Naive B cell (primary cell): Measurements from ENCODE around the gene LCP1. TPM values are rescaled to one million over a fixed set of nuclear protein-coding genes. Genes with fewer than 3 reads are reported as not detected.

Experiments
- ATAC-seq, 2 donors: fragments of 150-1000 bp; cut with Tn5 transposase; 2 replicates each; pipeline ENCODE4 v1.10.0; 2021; ENCODE audit warnings: low read depth in 2 of 2, mild to moderate bottlenecking in 2 of 2, moderate library complexity in 2 of 2
- DNase-seq: peaks from one replicate; pipeline ENCODE4 v3.0.0; 2022
- H3K27ac Mint-ChIP-seq, 6 donors: one replicate each; pipeline ENCODE4 v1.8.0; 2020 to 2022; ENCODE audit warnings: mild to moderate bottlenecking in 6 of 6, mixed read lengths in 6 of 6, moderate library complexity in 5 of 6, inconsistent platforms in 2 of 6
- H3K27me3 Mint-ChIP-seq, 3 donors: one replicate each; pipeline ENCODE4 v1.8.0; 2021 to 2022; ENCODE audit warnings: mixed read lengths in 3 of 3, mild to moderate bottlenecking in 1 of 3
- H3K36me3 Mint-ChIP-seq, 2 donors: one replicate each; pipeline ENCODE4 v1.8.0; 2020 to 2022; ENCODE audit warnings: mixed read lengths in 2 of 2, inconsistent platforms in 1 of 2, mild to moderate bottlenecking in 1 of 2
- H3K4me1 Mint-ChIP-seq, 3 donors: one replicate each; pipeline ENCODE4 v1.8.0; 2020 to 2022; ENCODE audit warnings: mixed read lengths in 3 of 3, inconsistent platforms in 1 of 3, mild to moderate bottlenecking in 1 of 3, moderate library complexity in 1 of 3
- H3K4me3 Mint-ChIP-seq, 8 donors: one replicate each; pipeline ENCODE4 v1.8.0; 2020 to 2022; ENCODE audit warnings: mild to moderate bottlenecking in 8 of 8, mixed read lengths in 8 of 8, moderate library complexity in 8 of 8, inconsistent platforms in 2 of 8
- H3K9me3 Mint-ChIP-seq, 7 donors: one replicate each; pipeline ENCODE4 v1.8.0; 2020 to 2022; ENCODE audit warnings: mixed read lengths in 7 of 7, mild to moderate bottlenecking in 5 of 7, inconsistent platforms in 2 of 7, moderate library complexity in 1 of 7
- polyA plus RNA-seq, 6 donors: library from polyadenylated mRNA; unstranded; fragments of 300-500 nt; fragmentation: Illumina TruSeq; gene quantifications; one replicate each; pipeline ENCODE4 v1.2.3, GENCODE V29; 2021; ENCODE audit warnings: low read depth in 6 of 6

The LCP1 gene
- polyA plus RNA-seq, 6 donors from 2014 or later: 701 to 1,116 (median 814) TPM

- H3K4me3 Mint-ChIP-seq: no peak overlapping the region
- DNase-seq: no peak
- H3K27me3 Mint-ChIP-seq: no peaks in the 10 kb centered on the region
- no peak for ATAC-seq
- H3K4me1 Mint-ChIP-seq: peaks cover 20 to 33% (median 21%) of the 10 kb centered on the region in 3 donors
- H3K9me3 Mint-ChIP-seq: no peaks in the 10 kb centered on the region
- H3K36me3 Mint-ChIP-seq: no peaks in the 10 kb centered on the region
- H3K27ac Mint-ChIP-seq: no peak overlapping the region
These were observed 16.8 kb upstream of the LCP1 start for GRCh38 chr13:46198696-46199193.

GRCh38 chr13:46197299-46198048 lies 15.5 kb upstream of the LCP1 start:
- Mint-ChIP-seq H3K4me1 (peaks cover 15 to 29% (median 21%) of the 10 kb centered on the region in 3 donors), H3K27me3 (no peaks in the 10 kb centered on the region), H3K4me3 (no peak overlapping the region), H3K36me3 (no peaks in the 10 kb centered on the region), H3K9me3 (no peaks in the 10 kb centered on the region), H3K27ac (no peak overlapping the region)
- DNase-seq (no peak), ATAC-seq (no peak)

- Mint-ChIP-seq H3K9me3 (no peaks in the 10 kb centered on the region), H3K27me3 (no peaks in the 10 kb centered on the region), H3K4me3 (no peak overlapping the region), H3K4me1 (peaks cover 6 to 9% (median 7%) of the 10 kb centered on the region in 3 donors), H3K27ac (no peak overlapping the region), H3K36me3 (no peaks in the 10 kb centered on the region)
- ATAC-seq (no peak), DNase-seq (no peak)
These were observed 13.0 kb upstream of the LCP1 start for GRCh38 chr13:46195016-46195415.

GRCh38 chr13:46192412-46192811 lies 10.4 kb upstream of the LCP1 start:
- no peak for DNase-seq
- Mint-ChIP-seq H3K9me3 (no peaks in the 10 kb centered on the region), H3K36me3 (no peaks in the 10 kb centered on the region), H3K4me3 (no peak overlapping the region), H3K27ac (no peak overlapping the region), H3K4me1 (peaks cover 0 to 3% (median 0%) of the 10 kb centered on the region in 3 donors), H3K27me3 (no peaks in the 10 kb centered on the region)
- no peak for ATAC-seq

- no peak for ATAC-seq
- Mint-ChIP-seq H3K27me3 (no peaks in the 10 kb centered on the region), H3K36me3 (no peaks in the 10 kb centered on the region)
These were observed 3.7 kb upstream of the LCP1 start for GRCh38 chr13:46185634-46186033.

DNA sequence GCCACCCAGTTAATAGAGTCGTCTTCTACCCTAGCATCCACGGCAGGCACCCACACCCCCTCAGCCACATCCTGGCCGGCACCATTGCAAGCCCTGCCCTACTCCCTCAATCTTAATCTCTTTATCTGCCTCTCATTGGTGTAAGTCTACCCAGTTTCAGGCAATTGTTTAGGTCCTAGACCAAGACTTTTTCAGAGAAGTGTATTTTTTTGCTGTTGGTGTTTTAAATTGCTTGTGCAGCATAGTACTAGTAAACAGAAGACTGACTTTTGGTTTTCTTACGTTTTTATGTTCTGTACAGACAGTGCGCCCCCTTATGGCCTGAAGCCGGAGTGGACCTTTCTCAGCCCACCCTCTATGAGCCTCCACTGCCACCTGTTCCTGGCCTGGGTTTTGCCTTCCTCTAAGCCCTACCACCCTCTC lies 2.3 kb upstream of the LCP1 start:
- Mint-ChIP-seq H3K27ac (peak overlapping the region; percentile 79 to 99 (median 98)), H3K4me3 (peak overlapping the region; percentile 86 to 99 (median 97)), H3K9me3 (no peaks in the 10 kb centered on the region), H3K4me1 (peaks cover 43 to 49% (median 44%) of the 10 kb centered on the region in 3 donors), H3K36me3 (no peaks in the 10 kb centered on the region), H3K27me3 (no peaks in the 10 kb centered on the region)
- DNase-seq: peak; percentile 79
- ATAC-seq: peak; percentile 51 to 52

More at GRCh38 chr13:46185634-46186033, 3.7 kb upstream of the LCP1 start:
- Mint-ChIP-seq H3K9me3 (no peaks in the 10 kb centered on the region), H3K4me1 (peaks cover 33 to 36% (median 33%) of the 10 kb centered on the region in 3 donors), H3K4me3 (no peak overlapping the region), H3K27ac (peak overlapping the region in 2 of 6 donors; percentile 32 to 90)
- DNase-seq: no peak

DNA sequence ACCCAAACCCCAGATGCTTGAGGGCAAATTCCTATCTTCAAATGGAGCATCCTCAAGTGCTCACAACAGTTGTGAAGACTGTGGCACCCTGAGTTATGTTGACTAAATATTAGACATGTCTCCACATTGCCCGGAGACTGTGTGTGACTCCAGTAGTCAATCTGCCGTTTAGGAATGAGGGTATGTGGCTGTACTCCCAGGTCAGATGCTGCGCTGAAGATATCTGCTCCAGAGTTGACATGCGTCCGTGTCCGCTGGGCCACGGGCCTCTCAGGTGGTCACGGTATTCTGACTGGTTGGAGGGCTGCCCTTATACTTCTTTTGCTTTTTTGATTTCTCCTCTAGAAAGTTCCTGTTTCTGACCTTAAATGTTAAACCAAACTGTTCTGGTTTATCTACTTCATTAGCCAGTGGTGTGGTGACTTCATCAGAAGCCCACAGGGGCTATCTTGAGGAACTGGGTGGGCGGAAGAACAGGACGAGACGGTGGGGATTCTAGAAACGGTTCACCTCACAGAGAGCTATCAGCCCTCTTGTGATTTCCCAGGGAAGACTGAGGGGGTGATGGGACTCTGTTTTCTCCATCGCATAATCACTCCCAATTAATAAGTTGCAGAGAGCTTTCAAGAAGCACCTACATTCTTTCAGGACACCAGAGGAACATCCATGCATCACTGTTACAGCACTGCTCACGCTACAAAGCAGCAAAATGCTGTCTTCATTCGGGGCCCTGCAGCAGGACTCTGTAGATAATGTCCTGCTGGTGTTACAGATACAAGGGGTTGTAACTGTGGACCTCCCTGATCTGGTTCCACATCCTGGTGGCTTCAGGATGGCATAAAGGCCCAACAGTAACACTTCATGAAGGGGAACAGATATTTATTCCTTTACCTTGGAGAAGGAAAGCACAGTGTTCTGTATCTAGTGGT lies 1.3 kb upstream of the LCP1 start:
- ATAC-seq (no peak), DNase-seq (no peak)
- peaks cover 0 to 1% of the 10 kb centered on the region in 2 donors for H3K36me3 Mint-ChIP-seq
- no peaks in the 10 kb centered on the region for H3K9me3 Mint-ChIP-seq
- peaks cover 48 to 51% (median 49%) of the 10 kb centered on the region in 3 donors for H3K4me1 Mint-ChIP-seq
- no peaks in the 10 kb centered on the region for H3K27me3 Mint-ChIP-seq
- H3K27ac Mint-ChIP-seq: peak overlapping the region; percentile 79 to 99 (median 98)
- H3K4me3 Mint-ChIP-seq: peak overlapping the region; percentile 86 to 99 (median 97)

DNA sequence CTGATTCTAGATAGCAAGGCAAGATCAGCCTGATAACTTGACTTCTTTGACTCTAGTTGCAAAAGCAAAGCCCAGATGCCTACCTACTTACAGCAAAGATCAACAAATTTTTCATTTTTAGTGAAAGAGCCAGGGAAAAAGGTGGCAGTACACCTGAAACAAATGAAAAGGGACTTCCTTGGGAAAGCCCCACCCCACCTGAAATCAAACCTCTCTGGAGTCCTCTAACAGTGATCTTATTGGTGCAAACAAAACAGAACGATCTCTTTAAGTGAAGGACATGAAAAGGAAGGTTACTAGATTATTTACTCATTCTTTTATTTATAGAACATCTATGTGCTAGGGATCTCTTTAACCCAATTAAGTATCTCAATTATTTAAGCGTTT lies 507 bp upstream of the LCP1 start:
- Mint-ChIP-seq H3K4me1 (peaks cover 56 to 59% (median 57%) of the 10 kb centered on the region in 3 donors), H3K27me3 (no peaks in the 10 kb centered on the region), H3K27ac (peak overlapping the region; percentile 79 to 99 (median 98)), H3K36me3 (peaks cover 0 to 9% of the 10 kb centered on the region in 2 donors), H3K9me3 (no peaks in the 10 kb centered on the region), H3K4me3 (peak overlapping the region; percentile 92 to 99 (median 97))
- ATAC-seq (peak in 1 of 2 donors; percentile 3), DNase-seq (no peak)

DNA sequence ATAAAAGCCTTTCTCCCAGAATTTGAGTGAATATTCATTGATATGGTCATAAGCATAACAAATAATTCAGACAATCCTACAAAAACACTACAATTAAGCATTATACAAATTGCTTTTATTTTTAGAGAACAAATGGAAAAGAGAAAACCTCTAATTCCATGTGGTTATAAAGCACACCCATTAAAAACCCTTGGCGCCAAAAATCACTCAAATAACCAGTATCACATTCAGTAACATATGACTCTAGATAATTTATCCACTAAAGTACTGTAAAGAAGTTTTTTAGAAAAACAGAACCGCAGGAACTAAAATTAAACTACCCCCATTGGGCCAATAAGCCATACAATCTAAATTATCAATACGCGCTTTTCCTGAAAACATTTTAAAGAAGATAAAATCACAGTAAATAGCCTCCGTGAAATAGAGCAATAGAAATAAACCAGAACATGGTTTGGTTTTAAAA lies 569 bp downstream of the LCP1 start:
- no peak for ATAC-seq
- Mint-ChIP-seq H3K27me3 (no peaks in the 10 kb centered on the region), H3K9me3 (no peaks in the 10 kb centered on the region), H3K27ac (peak overlapping the region; percentile 79 to 99 (median 98)), H3K4me1 (peaks cover 62 to 70% (median 68%) of the 10 kb centered on the region in 3 donors), H3K4me3 (peak overlapping the region; percentile 92 to 99 (median 97)), H3K36me3 (peaks cover 0 to 11% of the 10 kb centered on the region in 2 donors)
- no peak for DNase-seq

GRCh38 chr13:46179969-46180763 lies 1.8 kb downstream of the LCP1 start:
- H3K27me3 Mint-ChIP-seq: no peaks in the 10 kb centered on the region
- H3K4me3 Mint-ChIP-seq: peak overlapping the region; percentile 92 to 99 (median 97)
- H3K4me1 Mint-ChIP-seq: peaks cover 67 to 80% (median 74%) of the 10 kb centered on the region in 3 donors
- DNase-seq: no peak
- peak overlapping the region; percentile 87 to 99 (median 97) for H3K27ac Mint-ChIP-seq
- no peak for ATAC-seq
- H3K9me3 Mint-ChIP-seq: no peaks in the 10 kb centered on the region
- peaks cover 0 to 11% of the 10 kb centered on the region in 2 donors for H3K36me3 Mint-ChIP-seq

GRCh38 chr13:46179491-46179908 lies 2.5 kb downstream of the LCP1 start:
- peak overlapping the region; percentile 52 to 99 (median 96) for H3K27ac Mint-ChIP-seq
- peaks cover 63 to 80% (median 74%) of the 10 kb centered on the region in 3 donors for H3K4me1 Mint-ChIP-seq
- no peaks in the 10 kb centered on the region for H3K9me3 Mint-ChIP-seq
- H3K36me3 Mint-ChIP-seq: peaks cover 0 to 11% of the 10 kb centered on the region in 2 donors
- peak; percentile 84 for DNase-seq
- no peaks in the 10 kb centered on the region for H3K27me3 Mint-ChIP-seq
- peak; percentile 37 to 41 for ATAC-seq
- H3K4me3 Mint-ChIP-seq: peak overlapping the region; percentile 92 to 99 (median 97)

GRCh38 chr13:46178821-46179220 lies 3.2 kb downstream of the LCP1 start:
- no peak for ATAC-seq

More at GRCh38 chr13:46178821-46179220, 3.2 kb downstream of the LCP1 start:
- Mint-ChIP-seq H3K27ac (peak overlapping the region in 5 of 6 donors; percentile 94 to 99 (median 97)), H3K4me1 (peaks cover 59 to 80% (median 73%) of the 10 kb centered on the region in 3 donors), H3K36me3 (peaks cover 0 to 11% of the 10 kb centered on the region in 2 donors), H3K4me3 (peak overlapping the region; percentile 92 to 99 (median 97)), H3K9me3 (no peaks in the 10 kb centered on the region), H3K27me3 (no peaks in the 10 kb centered on the region)
- no peak for DNase-seq
